K562 treated with DMSO at 1 percent for 48 hours (cell line): ENCODE measurements around the gene XCL1. TPM values are rescaled to one million over a fixed set of nuclear protein-coding genes. Genes with fewer than 3 reads are reported as not detected.

Source experiments
- total RNA-seq: library from RNA; unstranded; fragments of 300-600 nt; gene quantifications from 2 replicates; pipeline ENCODE4 v1.2.3, GENCODE V29; 2022; ENCODE audit warnings: low replicate concordance; ENCODE audit errors: extremely low read depth

The XCL1 gene
- not detected in 2 replicates for total RNA-seq

GRCh38 chr1:168576245-168576688 is at the start of gene XCL1:
Gene XCL1, plus strand, starts transcription at chr1:168576605. Its CDS starts 33 bp downstream, at chr1:168576638.

GRCh38 chr1:168543840-168544498 is 32.4 kb upstream of the XCL1 start, which contains the start of gene XCL2:
Gene XCL2, minus strand, starts transcription at chr1:168543997. Its CDS starts 33 bp downstream, at chr1:168543964.

Other genes starting within 250 kb of the XCL1 start
- not detected in 2 replicates for gene XCL2, start 32.6 kb upstream of the XCL1 start, total RNA-seq
- not detected in 2 replicates for gene DPT, start 152.6 kb downstream of the XCL1 start, total RNA-seq